HepG2 (cell line): ENCODE data around the gene CBY1. TPM values are rescaled to one million over a fixed set of nuclear protein-coding genes. Genes with fewer than 3 reads are reported as not detected.

Source experiments
- E2F2 ChIP-seq: sonication (generic); formaldehyde crosslinking; IDR thresholded peaks from 2 replicates; pipeline ENCODE4 v1.4.0; 2020; ENCODE audit warnings: missing genetic modification reagents, borderline replicate concordance
- HDAC2 ChIP-seq: sonication (generic); formaldehyde crosslinking; IDR thresholded peaks from 2 replicates; pipeline ENCODE4 v1.4.0; 2020; ENCODE audit warnings: missing genetic modification reagents
- KLF15 ChIP-seq: sonication (generic); formaldehyde crosslinking; IDR thresholded peaks from 2 replicates; pipeline ENCODE4 v1.8.1; 2023; ENCODE audit warnings: borderline replicate concordance, mild to moderate bottlenecking, inconsistent platforms, missing genetic modification reagents, mixed read lengths
- NPAS2 ChIP-seq: sonication (generic); formaldehyde crosslinking; IDR thresholded peaks from 2 replicates; pipeline ENCODE4 v1.8.0; 2022; ENCODE audit warnings: mild to moderate bottlenecking, missing genetic modification reagents, borderline replicate concordance
- RBFOX2 ChIP-seq: fragments of 200-400 bp; formaldehyde crosslinking; IDR thresholded peaks from 2 replicates; pipeline ENCODE4 v1.6.1; 2017; ENCODE audit warnings: low read depth, mild to moderate bottlenecking, low read length
- ZNF749 ChIP-seq: sonication (generic); formaldehyde crosslinking; IDR thresholded peaks from 2 replicates; pipeline ENCODE4 v1.8.0; 2022; ENCODE audit warnings: mild to moderate bottlenecking, missing genetic modification reagents, moderate library complexity, borderline replicate concordance
- polyA plus RNA-seq, 8 experiments: library from polyadenylated mRNA; depleted of rRNA in 3 of 8; stranded (reverse) in 7 of 8; unstranded in 1 of 8; fragments of >200 nt; fragmentation: Illumina TruSeq in 4 of 8; extraction: Trizol in 4 of 8; gene quantifications; 2 replicates each; pipeline versions ENCODE4 v1.2.1 to v1.2.3, GENCODE V29; 2011 to 2016; ENCODE audit warnings: low read depth in 4 of 8, missing spikeins in 1 of 8, mixed read lengths in 1 of 8; ENCODE audit not compliant: insufficient read depth in 1 of 8
- total RNA-seq, 5 experiments: library from RNA; depleted of rRNA; stranded (reverse); fragments of >200 nt; fragmentation: Illumina TruSeq; extraction: Trizol; gene quantifications; 2 replicates each; pipeline ENCODE4 v1.2.3, GENCODE V29; 2016; ENCODE audit warnings: low read depth in 1 of 5
- TF ChIP-seq, protein P1 (sequence below): sonication (generic); formaldehyde crosslinking; IDR thresholded peaks from 2 replicates; pipeline ENCODE4 v1.5.0; 2020; ENCODE audit warnings: missing genetic modification reagents, mild to moderate bottlenecking, borderline replicate concordance
- TF ChIP-seq, protein P2 (sequence below): sonication (generic); formaldehyde crosslinking; IDR thresholded peaks from 2 replicates; pipeline ENCODE4 v1.4.0; 2020; ENCODE audit warnings: missing genetic modification reagents, borderline replicate concordance

The CBY1 gene
- total and polyA plus RNA-seq, 2 of the 13 experiments (the other 11 are each of a cell fraction or from before 2014, with no cell fraction given) = 19.7 to 20.3 TPM

DNA sequence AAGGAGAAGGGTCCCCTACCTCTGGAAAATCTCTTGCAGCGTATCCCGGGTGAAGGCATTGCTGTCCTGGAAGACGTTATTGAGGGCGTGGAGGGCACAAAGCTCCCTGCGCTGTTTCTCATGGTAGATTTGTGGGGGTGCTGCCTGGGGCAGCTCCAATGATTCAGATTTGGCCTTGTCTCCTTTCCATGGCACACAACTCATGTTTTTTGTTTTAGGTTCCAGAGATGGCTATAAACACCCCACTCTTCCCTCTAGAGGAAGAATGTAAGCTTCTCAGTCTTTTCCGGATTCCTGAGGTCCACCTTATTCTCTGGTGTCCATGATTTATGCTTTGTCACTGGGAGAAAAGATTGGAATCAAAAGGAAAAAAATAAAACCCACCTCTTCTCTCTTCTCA is 43.3 kb downstream of the CBY1 start (continued):
- TF ChIP-seq, protein P1, sequence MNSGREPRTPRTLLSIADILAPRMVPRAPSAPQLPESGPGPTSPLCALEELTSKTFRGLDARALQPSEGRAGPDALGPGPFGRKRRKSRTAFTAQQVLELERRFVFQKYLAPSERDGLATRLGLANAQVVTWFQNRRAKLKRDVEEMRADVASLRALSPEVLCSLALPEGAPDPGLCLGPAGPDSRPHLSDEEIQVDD (CRISPR knock-in tag) = no peak
- TF ChIP-seq NPAS2 (CRISPR knock-in tag) (no peak), ZNF749 (no peak), KLF15 (CRISPR knock-in tag) (no peak), HDAC2 (CRISPR knock-in tag) (no peak), E2F2 (CRISPR knock-in tag) (no peak), RBFOX2 (no peak)
- TF ChIP-seq, protein P2, sequence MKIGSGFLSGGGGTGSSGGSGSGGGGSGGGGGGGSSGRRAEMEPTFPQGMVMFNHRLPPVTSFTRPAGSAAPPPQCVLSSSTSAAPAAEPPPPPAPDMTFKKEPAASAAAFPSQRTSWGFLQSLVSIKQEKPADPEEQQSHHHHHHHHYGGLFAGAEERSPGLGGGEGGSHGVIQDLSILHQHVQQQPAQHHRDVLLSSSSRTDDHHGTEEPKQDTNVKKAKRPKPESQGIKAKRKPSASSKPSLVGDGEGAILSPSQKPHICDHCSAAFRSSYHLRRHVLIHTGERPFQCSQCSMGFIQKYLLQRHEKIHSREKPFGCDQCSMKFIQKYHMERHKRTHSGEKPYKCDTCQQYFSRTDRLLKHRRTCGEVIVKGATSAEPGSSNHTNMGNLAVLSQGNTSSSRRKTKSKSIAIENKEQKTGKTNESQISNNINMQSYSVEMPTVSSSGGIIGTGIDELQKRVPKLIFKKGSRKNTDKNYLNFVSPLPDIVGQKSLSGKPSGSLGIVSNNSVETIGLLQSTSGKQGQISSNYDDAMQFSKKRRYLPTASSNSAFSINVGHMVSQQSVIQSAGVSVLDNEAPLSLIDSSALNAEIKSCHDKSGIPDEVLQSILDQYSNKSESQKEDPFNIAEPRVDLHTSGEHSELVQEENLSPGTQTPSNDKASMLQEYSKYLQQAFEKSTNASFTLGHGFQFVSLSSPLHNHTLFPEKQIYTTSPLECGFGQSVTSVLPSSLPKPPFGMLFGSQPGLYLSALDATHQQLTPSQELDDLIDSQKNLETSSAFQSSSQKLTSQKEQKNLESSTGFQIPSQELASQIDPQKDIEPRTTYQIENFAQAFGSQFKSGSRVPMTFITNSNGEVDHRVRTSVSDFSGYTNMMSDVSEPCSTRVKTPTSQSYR (CRISPR knock-in tag) = no peak
